Ascending aorta (tissue), 2 donors: ENCODE results near the gene ACTR8. TPM values are rescaled to one million over a fixed set of nuclear protein-coding genes. Genes with fewer than 3 reads are reported as not detected.

Experiments used
- DNase-seq, 2 donors: peaks; one replicate each; pipeline ENCODE4 v3.0.0-alpha.2; 2019; ENCODE audit warnings: low spot score in 2 of 2
- H3K27ac ChIP-seq, 2 donors: fragments of 200-600 bp; sonication (generic); one replicate each; pipeline ENCODE4 v1.5.1; 2016 to 2017; ENCODE audit warnings: mild to moderate bottlenecking in 1 of 2
- H3K27me3 ChIP-seq: fragments of 200-600 bp; sonication (generic); one replicate; pipeline ENCODE4 v1.5.1; 2017
- H3K36me3 ChIP-seq, 2 donors: fragments of 200-600 bp; sonication (generic); one replicate each; pipeline ENCODE4 v1.5.1; 2016
- H3K4me1 ChIP-seq, 2 donors: fragments of 200-600 bp; sonication (generic); one replicate each; pipeline ENCODE4 v1.5.1; 2016 to 2017; ENCODE audit warnings: mild to moderate bottlenecking in 1 of 2
- H3K4me3 ChIP-seq, 2 donors: fragments of 200-600 bp; sonication (generic); one replicate each; pipeline ENCODE4 v1.5.1; 2016 to 2017; ENCODE audit warnings: mild to moderate bottlenecking in 1 of 2
- H3K9me3 ChIP-seq, 2 donors: fragments of 200-600 bp; sonication (generic); one replicate each; pipeline ENCODE4 v1.5.1; 2016
- intact Hi-C: fragments of 100-400 bp; cut with DNase I; formaldehyde crosslinking; loops from one replicate; pipeline ENCODE4 v1.15.1; 2023
- total RNA-seq: library from RNA; depleted of rRNA; stranded (reverse); fragments of >200 nt; gene quantifications from one replicate; pipeline ENCODE4 v1.1.0, GENCODE V29; 2016
- TF ChIP-seq, protein P1 (sequence below), 3 experiments: fragments of 200-600 bp in 2 of 3; fragments of 450-650 bp in 1 of 3; sonication (generic) in 2 of 3; IDR thresholded peaks; one replicate each; pipeline ENCODE4 v1.5.1; 2016 to 2019; ENCODE audit warnings: antibody characterized with exemption in 3 of 3, mild to moderate bottlenecking in 1 of 3, moderate library complexity in 1 of 3

The ACTR8 gene
- total RNA-seq, 1 donor from 2014 or later, result 16.6 TPM

- DNase-seq, result peak in 1 of 2 donors; percentile 39
- Histone ChIP-seq H3K9me3 (no peaks in the 10 kb centered on the region), H3K27ac (no peak overlapping the region), H3K4me3 (no peak overlapping the region), H3K4me1 (no peaks in the 10 kb centered on the region), H3K36me3 (no peaks in the 10 kb centered on the region), H3K27me3 (no peaks in the 10 kb centered on the region)
- intact Hi-C loops, result no loop called here
- TF ChIP-seq, protein P1, sequence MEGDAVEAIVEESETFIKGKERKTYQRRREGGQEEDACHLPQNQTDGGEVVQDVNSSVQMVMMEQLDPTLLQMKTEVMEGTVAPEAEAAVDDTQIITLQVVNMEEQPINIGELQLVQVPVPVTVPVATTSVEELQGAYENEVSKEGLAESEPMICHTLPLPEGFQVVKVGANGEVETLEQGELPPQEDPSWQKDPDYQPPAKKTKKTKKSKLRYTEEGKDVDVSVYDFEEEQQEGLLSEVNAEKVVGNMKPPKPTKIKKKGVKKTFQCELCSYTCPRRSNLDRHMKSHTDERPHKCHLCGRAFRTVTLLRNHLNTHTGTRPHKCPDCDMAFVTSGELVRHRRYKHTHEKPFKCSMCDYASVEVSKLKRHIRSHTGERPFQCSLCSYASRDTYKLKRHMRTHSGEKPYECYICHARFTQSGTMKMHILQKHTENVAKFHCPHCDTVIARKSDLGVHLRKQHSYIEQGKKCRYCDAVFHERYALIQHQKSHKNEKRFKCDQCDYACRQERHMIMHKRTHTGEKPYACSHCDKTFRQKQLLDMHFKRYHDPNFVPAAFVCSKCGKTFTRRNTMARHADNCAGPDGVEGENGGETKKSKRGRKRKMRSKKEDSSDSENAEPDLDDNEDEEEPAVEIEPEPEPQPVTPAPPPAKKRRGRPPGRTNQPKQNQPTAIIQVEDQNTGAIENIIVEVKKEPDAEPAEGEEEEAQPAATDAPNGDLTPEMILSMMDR (IDR thresholded peaks at IDR 0.05), result no peak
Measured at GRCh38 chr3:53819163-53819868, 62.6 kb downstream of the ACTR8 start.

DNA sequence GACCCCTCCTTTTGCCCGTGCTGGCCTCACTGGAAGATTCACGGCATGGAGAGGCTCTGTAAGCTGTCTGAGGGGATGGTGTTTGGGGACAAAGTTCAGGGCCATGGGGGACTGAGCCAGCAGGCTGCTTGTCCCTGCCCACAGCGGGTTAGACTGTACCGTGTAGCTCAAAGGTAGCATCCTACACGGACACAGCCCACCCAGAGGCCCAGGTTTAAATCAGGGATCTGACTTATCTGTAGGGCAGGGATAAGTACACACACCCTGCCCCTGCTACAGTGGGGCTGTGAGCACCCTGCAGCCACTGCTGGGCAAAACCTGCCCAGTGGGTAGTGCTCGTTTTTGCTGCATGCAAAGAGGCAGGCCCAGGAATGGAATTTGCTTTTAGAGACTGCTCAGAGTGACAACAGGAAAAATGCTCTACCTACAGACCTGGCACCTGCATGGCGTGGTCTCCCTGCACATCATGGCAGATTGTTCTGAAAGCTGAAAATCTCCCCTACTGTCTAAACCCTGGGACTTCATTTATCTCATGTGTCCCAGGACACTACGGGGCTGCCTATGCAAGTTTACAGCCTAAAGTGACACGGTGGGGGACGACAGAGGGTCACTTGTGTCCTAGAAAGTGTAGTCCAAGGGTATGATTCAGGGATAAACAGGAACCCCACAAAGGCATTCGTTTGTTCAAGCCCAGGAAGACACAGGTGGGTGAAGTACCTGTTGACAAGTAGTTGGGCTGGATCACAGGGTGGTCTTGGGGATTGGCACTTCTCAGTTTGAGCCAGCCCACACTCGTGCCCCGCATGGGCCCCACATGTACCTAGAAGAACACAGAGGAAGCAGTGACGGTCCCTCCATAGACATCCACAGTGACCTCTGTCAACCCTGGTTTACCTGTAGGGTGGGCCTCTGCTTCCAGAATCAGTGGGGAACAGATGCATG lies 63.5 kb downstream of the ACTR8 start:
- Histone ChIP-seq H3K9me3 (no peaks in the 10 kb centered on the region), H3K36me3 (no peaks in the 10 kb centered on the region), H3K4me1 (no peaks in the 10 kb centered on the region), H3K27ac (no peak overlapping the region), H3K27me3 (no peaks in the 10 kb centered on the region), H3K4me3 (no peak overlapping the region)
- intact Hi-C loops, result no loop called here
- peak in 1 of 2 donors; percentile 49 for DNase-seq
- TF ChIP-seq, protein P1 (IDR thresholded peaks at IDR 0.05), result no peak

DNA sequence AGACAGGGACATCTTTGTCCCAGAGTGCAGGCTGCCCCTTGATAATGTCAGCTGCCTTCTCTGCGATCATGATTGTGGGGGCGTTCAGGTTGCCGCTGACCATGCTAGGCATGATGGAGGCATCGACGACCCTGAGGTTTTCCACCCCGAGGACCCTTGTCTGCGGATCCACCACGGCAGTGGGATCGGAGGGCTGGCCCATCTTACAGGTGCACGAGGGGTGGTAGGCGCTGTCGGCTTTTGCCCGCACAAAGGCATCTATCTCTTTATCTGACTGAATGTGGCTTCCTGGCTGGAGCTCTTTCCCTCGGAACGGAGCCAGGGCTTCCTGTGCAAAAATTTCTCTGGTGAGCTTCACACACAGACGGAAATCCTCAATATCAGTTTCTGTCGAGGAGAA lies 64.1 kb downstream of the ACTR8 start:
- H3K9me3 ChIP-seq, result no peaks in the 10 kb centered on the region
- no peaks in the 10 kb centered on the region for H3K27me3 ChIP-seq
- no peak overlapping the region for H3K27ac ChIP-seq
- no peaks in the 10 kb centered on the region for H3K36me3 ChIP-seq
- no peaks in the 10 kb centered on the region for H3K4me1 ChIP-seq
- peak in 1 of 2 donors; percentile 50 for DNase-seq
- no peak overlapping the region for H3K4me3 ChIP-seq
- intact Hi-C loops, result no loop called here
- TF ChIP-seq, protein P1 (IDR thresholded peaks at IDR 0.05), result no peak

- Histone ChIP-seq H3K27ac (no peak overlapping the region), H3K36me3 (no peaks in the 10 kb centered on the region), H3K27me3 (no peaks in the 10 kb centered on the region), H3K4me3 (no peak overlapping the region), H3K9me3 (no peaks in the 10 kb centered on the region), H3K4me1 (no peaks in the 10 kb centered on the region)
- TF ChIP-seq, protein P1 (IDR thresholded peaks at IDR 0.05), result no peak
- peak in 1 of 2 donors; percentile 48 for DNase-seq
- intact Hi-C loops, result no loop called here
Measured at GRCh38 chr3:53817211-53817610, 64.7 kb downstream of the ACTR8 start.

Other genes starting within 250 kb of the ACTR8 start
- gene CHDH, start 35.7 kb downstream of the ACTR8 start, total RNA-seq, result 0.53 TPM
- gene IL17RB, start 35.6 kb downstream of the ACTR8 start, total RNA-seq, result not detected
- 18.7 TPM for gene SELENOK, start 9.7 kb upstream of the ACTR8 start, total RNA-seq
- gene CACNA2D3, start 240.4 kb upstream of the ACTR8 start, total RNA-seq, result not detected